HG02759 (cell line): ENCODE results near the gene ZRANB3.
"Not testable (repeated sequence)": the region's sequence is repeated elsewhere in the genome, so short reads cannot be mapped to it uniquely, and the experiment has no call there.

Experiments
- ATAC-seq: cut with Tn5 transposase; IDR thresholded peaks from one replicate; pipeline ENCODE4 v1.9.1; 2021; ENCODE audit warnings: mild to moderate bottlenecking, moderate library complexity; ENCODE audit not compliant: unreplicated experiment

ZRANB3 gene

DNA sequence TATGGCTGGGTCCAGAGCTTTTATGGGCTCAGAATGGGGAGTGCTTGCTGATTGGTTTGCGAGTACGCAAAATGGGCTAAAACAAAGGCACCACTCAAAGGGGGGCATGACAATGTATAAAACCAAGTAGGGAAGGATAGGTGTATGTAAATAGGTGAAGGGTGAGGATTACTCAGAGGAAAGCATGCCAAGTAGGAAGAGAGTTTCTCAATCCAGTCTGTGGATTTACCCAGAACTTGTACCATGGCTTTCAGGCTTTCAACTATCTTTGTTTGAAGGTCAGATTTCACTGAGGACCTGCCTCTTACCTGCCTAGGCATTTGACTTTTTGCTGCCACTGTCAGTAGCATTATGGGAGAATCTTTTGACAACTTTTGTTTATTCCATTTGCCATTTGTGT is 386.7 kb downstream of the ZRANB3 start:
- ATAC-seq, result no peak

DNA sequence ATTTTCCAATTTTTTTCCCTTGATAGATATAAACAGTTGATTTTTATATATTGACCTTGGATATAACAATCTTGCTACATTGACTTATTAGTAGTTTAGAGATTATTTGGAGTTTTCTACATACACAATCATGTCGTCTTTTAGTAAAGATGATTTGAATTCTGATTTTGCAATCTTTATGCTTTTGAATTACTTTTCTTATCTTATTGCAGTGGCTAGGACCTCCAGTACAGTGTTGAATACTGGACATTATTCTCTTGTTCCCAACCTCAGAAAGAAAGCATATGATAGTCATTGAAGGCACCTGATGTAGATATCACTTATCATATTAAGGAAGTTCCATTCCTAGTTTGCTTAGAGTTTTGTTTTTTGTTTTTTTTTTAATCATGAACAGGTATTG is 388.7 kb downstream of the ZRANB3 start:
- ATAC-seq, result no peak

DNA sequence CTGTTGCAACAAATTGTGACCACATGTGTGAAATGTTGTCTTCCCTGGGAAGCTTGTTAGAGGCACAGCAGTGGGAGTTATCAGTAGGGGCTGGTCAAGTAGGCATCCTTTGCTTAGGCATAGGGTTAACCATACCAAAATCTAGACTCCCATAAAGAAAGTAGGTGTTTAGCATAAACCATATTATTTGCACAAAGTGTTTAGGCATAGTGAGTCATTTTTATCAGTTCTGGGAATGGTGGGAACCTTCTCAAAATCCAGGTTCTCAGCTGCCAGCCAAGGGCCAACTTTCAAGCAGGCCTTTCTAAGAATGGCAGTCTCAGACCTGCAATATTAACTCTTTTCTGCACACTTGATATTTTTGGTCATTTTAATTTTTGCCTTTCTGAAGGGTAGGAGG is 390.4 kb downstream of the ZRANB3 start:
- no peak for ATAC-seq

DNA sequence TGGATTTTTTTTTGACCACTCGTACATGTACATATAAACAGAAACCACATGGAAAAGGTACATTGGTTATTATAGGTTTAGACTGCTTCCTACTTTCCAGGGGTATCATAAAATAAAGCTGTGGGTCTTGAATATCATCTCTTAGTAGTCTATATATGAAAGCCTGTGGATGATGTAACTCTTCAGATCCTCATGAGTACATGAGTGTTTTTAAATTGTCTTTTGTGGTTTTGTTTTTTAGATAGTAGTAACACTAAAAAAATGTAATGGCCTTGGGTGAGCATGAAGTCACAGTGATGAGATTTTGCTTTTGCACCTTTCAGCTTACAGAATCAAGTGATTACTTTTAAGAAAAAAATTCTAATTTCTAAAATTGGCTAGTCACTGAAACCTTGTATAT is 398.7 kb downstream of the ZRANB3 start:
- no peak for ATAC-seq

DNA sequence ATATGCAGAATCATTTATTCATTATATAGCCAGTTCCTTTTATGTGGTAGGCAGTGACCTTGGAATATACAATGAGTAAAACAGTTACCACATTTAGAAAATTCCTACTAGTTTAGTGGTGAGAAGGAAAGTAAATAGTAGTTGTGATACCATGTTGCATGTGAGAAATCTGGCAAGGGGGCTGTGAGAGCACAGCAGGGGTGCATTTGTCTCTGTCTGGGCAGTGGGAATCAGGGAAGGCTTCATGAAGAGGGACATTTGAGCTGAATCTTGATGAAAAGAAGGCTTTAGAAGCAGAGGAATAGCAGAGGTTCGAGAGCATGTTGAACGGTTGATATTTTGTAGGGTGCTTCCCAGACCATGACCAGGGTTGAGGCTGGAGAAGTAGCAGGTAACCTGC is 400.3 kb downstream of the ZRANB3 start:
- no peak for ATAC-seq

DNA sequence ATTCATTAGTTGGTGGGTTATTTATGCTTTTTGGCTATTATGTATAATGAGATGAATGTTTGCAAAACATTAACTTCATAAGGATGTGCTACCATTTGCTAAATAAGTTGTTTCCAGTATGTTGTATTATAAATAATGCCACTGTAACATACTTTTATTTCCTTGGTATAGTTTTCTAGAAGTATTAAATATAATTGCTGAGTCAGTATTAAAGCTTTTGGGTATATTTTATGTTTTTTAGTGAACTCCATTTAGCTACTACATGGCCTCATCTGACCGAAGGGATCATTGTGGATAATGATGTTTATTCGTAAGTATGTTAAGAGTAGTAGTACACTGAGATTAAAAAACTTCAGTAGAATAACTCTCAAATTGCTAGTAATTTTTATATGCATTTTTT is 405.1 kb downstream of the ZRANB3 start:
- no peak for ATAC-seq

DNA sequence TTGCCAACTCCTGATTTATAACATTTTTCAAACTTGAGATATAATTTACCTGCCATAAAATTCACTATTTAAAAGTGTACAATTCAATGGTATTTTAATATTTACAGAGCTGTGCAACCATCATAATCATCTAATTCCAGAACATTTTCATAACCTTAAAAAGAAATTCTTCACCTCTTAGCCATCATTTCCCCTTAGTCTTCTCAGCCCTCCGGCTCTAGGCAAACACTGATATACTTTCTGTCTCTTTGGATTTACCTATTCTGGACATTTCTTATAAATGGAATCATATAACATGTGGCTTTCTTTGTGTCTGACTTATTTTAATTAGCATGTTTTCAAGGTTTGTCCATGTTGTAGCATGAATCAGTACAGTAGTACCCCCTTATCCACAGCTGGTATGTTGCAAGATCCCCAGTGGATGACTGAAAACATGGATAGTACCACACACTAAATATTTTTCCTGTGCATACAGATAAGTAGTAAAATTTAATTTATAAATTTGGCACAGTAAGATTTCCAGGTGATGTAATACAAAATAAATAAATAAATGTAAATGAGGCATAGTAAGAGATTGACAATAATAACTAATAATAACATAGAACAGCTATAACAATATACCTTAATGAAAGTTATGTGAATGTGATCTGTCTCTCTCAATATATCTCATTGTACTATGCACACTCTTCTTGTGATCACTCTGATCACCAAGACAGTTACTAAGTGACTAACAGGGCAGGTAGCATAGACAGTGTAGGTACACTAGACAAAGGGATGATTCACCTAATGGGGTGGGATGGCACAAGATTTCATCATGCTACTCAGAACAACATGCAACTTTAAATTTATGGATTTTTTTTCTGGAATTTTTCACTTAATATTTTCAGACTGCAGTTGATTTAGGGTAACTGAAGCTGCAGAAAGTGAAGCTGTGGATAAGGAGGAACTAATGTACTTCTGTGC is 405.8 kb downstream of the ZRANB3 start:
- no peak for ATAC-seq

DNA sequence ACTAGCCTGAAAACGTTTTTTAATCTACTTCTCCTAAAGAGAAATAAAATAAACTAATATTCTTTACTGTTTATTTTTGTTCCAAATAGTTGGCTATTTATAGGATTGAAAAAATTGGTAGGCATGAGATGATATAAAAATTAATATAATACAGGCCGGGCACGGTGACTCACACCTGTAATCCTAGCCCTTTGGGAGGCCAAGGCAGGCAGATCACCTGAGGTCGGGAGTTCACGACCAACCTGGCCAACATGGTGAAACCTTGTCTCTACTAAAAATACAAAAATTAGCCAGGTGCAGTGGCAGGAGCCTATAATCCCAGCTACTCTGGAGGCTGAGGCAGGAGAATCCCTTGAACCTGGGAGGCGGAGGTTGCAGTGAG is 409.4 kb downstream of the ZRANB3 start:
- ATAC-seq, result not testable (repeated sequence)

DNA sequence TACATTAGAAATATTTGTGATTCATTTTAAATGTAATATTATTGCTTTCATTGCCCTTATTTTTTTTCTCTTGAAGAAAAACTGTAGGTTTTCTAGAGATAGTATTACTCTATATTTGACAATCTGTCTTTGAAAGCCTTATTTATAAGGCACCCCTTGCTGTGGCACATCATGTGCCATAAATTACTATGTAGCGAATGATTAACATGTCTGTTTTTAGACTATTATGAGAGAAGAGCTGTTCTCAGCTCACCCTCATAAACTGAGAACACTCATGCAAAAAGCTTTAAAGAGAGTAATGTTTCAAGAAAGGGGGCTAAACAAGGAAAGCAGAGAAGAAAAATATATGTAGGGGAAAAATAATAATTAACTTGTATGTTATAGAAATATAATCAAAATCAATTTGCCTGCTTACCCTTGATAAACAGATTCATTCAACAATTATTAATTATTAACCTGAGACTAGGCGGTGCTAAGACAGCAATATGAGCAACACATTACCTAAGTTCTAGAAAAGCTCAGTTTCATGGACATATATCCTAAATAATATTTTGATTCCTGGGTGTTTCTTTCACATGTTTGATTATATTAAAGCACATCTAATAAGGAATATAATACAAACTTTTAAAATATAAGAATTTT is 409.9 kb downstream of the ZRANB3 start:
- no peak for ATAC-seq

DNA sequence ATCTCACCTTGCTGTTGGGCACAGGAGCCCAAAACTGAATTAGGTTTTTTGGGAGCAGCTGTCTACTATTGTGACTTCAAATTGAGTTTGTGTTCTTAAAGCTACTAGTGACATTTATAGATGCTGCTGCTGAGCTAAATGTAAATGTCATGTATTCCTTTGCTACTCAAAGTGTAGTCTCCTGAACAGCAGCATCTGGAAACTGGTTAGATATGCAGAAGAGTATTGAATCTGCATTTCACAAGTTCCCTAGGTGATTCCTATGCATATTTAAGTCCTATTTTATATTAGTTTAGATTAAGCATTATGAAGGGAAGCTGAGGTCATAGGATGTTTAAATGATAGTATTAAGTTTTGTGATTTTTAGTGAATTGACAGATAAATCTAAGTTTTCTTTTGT is 411.4 kb downstream of the ZRANB3 start:
- no peak for ATAC-seq

DNA sequence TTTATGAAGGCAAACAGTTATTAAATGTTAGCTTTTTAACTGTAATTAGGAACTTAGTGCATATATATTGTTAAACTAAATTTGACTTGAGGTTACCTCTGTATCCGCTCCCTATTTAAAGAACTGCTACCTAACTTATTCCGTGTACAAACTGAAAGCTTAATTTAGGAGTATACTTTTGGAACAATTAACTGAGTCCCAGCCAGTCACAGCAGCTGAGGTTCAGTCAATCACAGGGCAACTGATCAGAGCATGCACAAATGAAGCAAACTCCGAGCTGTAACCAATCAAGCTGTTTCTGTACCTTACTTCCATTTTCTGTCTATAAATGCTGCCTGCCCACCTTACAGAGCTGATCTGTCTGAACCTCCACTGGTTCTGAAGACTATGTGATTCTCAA is 417.7 kb downstream of the ZRANB3 start:
- no peak for ATAC-seq

DNA sequence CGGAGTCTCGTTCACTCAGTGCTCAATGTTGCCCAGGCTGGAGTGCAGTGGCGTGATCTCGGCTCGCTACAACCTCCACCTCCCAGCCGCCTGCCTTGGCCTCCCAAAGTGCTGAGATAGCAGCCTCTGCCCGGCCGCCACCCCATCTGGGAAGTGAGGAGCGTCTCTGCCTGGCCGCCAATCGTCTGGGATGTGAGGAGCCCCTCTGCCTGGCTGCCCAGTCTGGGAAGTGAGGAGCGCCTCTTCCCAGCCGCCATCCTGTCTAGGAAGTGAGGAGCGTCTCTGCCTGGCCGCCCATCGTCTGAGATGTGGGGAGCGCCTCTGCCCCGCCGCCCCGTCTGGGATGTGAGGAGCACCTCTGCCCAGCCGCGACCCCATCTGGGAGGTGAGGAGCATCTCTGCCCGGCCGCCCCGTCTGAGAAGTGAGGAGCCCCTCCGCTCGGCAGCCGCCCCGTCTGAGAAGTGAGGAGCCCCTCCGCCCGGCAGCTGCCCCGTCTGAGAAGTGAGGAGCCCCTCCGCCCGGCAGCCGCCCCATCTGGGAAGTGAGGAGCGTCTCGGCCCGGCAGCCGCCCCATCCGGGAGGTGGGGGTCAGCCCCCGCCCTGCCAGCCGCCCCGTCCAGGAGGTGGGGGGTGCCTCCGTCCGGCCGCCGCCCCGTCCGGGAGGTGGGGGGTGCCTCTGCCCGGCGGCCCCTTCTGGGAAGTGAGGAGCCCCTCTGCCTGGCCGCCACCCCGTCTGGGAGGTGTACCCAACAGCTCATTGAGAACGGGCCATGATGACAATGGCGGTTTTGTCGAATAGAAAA is 425.3 kb downstream of the ZRANB3 start:
- ATAC-seq, result not testable (repeated sequence)

DNA sequence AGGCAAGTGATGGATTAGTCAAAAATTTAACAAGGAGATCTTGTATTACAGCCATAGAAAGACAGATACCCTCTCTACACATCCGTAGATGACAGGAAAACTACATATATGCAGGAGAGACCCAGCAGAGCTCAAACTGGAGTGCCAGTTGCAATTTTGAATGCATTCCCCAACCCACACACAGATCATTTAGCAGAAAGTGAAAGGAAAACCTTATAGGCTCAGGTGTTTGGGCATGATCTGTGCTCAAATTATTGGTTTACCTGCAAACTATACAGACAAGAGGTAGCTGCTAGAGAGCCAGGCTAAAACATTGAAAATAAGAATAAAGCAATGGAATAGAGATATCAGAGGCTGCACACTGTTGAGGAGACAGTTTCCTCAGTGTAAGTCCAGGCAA is 427.2 kb downstream of the ZRANB3 start:
- no peak for ATAC-seq

DNA sequence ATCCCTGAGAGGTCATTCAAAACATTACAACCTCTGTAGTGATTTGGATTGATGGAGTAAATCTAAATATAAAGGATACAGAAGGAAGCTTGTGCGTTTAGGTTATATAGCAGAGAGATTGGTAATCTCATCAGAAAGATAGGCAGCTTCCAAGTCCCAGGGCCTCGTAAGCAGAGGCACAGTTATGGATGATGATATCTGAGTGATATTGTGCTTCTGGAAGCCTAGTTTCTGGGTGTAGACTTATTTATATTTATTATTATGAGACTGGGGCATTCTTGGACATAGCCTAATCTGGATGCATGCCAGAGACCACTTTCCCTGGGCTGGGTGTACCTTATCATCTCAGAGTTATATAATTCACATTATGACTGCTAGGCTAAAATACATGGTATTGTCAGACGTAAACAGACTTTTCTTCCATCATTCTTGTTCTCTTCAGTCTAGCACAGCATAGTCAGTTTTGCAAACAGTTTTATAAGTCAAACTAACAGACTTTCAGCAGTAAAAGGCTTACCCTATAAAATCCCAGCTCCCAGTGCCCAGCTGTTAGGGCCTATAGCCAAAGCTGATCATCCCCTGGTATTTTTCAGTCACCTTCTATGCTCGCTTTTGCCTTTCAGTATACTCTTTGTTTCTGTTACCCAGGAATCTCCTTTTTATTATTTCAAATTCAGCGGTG is 431.1 kb downstream of the ZRANB3 start:
- ATAC-seq, result no peak

DNA sequence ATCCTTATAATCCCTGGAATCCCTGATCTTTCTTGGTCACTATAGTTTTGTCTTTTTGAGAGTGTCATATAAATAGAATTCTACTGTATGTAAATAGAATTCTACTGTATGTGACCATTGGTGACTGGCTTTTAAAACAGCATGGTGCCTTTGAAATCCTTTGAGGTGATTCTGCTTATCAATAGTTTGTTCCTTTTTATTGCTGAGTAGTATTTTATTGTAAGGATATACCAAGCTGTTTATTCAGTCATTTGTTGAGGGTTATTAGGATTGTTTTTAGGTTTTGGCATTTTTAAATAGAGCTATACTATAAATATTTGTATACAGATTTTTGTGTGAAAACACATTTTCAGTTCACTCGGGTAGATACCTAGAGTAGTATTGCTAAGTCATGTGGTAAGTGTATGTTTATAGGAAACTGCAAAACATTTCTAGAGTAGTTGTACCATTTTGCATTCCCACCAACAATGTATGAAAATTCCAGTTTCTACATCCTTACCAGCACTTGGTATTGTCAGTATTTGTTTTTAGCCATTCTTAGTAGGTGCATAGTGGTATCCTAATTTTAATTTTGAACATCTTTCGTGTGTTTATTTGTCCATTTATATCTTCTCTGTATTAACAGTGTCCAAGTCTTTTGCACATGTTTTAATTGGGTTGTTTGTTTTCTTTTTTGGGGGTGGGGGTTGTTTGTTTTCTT is 433.3 kb downstream of the ZRANB3 start:
- no peak for ATAC-seq

DNA sequence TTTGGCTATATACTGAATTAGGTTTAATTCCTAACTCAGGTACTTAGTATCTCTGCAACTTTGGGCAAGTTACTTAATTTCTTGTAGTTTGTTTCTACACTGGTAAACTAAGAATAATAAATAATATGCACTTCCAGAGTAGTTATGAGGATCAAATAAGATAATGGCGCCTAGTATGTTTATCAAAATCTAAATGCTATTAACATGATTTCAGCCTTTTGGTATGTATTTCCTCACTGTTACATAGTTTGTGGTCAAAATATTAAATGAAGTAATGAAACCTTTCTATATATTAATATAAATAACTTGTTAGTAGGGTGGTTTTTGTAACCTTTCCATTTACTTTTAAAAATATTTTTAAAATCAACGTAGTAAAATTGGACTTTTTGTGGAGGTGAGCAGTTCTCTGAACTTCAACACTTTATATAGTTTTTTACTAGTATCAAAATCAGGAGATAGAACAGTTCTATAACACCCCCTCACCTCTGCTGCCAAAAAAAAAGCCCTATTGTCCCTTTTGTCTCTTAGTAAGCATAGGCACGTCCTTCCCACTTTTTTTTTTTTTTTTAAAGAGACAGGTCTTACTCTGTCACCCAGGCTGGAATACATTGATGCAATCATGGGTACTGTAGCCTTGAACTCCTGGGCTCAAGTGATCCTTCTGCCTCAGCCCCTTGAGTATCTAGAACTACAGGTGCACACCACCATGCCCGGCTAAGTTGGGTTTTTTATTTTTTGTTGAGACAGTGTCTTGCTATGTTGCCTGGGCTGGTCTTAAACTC is 434.2 kb downstream of the ZRANB3 start:
- no peak for ATAC-seq

DNA sequence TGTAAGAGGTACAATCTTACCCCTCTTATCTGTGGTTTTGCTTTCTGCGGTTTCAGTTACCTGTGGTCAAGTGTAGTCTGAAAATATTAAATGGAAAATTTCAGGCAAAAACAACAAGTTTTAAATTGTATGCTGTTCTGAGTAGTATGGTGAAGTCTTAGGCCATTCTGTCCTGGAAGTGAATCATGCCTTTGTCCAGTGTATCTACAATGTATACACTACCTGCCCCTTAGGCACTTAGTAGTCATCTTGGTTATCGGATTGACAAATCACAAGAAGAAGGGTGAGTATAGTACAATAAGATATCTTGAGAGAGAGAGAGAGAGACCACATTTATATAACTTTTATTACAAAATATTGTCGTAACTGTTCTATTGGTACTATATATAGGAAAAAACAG is 435.4 kb downstream of the ZRANB3 start:
- ATAC-seq, result no peak

DNA sequence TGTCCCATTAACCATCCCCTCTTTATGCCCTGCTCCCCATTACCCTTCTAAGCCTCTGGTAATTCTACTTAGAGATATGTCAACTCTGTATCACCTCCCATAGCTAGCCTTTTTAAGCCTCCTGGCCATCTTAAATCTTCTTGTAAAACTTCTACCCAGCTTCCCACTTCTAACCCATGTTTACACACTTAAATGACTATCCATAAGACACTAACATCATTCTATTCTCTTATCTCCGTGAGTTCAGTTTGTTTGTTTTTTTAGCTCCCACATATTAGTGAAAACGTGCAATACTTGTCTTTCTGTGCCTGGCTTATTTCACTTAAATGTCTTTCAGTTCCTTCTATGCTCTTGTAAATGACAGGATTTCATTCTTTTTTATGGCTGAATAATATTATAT is 436.5 kb downstream of the ZRANB3 start:
- no peak for ATAC-seq

DNA sequence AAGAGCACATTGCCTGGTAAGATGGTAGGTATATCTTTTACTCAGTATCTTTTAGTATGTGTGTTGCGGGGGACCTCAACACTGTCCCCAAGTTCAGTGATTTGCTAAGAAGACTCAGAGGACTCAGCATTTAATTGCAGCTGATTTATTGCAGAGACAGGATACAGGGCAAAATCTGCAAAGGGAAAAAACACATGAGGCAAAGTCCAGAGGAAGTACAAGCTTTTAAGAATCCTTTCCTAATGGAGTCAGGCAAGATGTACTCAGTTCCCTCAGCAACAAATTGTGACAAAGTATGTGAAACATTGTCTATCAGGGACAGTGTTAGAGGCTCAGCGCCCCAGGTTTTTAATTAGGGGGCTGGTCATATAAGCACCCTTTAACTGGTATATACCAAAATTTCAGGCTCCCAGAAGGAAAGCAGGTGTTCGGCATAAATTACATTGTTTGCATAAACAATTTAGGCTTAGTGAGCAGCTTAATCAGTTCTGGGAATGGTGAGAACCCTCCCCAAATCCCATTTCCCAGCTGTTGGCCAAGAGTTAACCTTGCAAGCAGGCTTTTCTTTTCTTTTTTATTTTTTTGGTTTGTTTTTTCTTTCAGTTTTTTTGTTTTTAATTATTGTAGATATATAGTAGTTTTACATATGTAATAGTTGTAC is 437.2 kb downstream of the ZRANB3 start:
- no peak for ATAC-seq
